Fibroblast of lung (primary cell): ENCODE measurements around the gene CA4.

Source experiments
- EZH2 ChIP-seq: IDR thresholded peaks from 2 replicates; pipeline ENCODE4 v1.5.1; 2012; ENCODE audit warnings: low read length, control low read depth, mild to moderate bottlenecking; ENCODE audit errors: missing control alignments
- TF ChIP-seq, protein P1 (sequence below), 2 donors: IDR thresholded peaks in 1 of 2; conservative IDR thresholded peaks in 1 of 2; 1 replicate in 1 of 2; 2 replicates in 1 of 2; pipeline ENCODE4 v1.5.1; 2011 to 2012; ENCODE audit warnings: low read length in 2 of 2, control low read depth in 1 of 2, inconsistent platforms in 1 of 2, low read depth in 1 of 2, mild to moderate bottlenecking in 1 of 2

DNA sequence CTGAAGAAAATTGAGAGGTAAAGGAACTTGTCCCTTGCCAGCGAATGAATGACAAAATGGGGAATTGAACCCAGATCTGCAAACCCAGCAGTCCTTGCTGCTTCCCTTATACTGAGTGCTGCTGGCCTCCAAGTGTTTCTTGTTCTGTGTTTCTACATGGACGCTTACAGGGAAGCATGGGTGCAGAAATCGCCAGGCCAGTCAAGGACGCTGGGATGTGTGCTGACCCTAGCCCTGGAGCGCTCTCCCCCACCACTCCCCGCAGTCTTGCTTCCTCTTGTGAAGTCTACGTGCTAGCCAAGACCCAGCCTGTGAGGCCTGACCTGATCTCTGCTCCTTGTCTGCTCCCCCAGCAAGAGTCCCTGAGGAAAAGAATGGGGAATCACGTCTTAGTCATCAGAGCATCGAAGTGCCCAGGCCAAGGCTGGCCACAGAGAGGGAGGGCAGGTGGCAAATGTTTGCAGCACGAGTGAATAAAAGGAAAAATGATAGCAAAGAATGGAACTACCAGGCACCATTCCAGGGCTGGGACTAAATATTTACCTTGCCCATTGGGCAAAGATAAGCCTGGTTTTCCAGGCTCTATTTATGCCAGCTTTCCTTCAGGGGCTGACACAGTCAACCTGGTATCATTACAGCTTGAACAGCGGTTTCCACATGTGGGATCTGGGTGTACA is 17.4 kb downstream of the CA4 start:
- TF ChIP-seq, protein P1, sequence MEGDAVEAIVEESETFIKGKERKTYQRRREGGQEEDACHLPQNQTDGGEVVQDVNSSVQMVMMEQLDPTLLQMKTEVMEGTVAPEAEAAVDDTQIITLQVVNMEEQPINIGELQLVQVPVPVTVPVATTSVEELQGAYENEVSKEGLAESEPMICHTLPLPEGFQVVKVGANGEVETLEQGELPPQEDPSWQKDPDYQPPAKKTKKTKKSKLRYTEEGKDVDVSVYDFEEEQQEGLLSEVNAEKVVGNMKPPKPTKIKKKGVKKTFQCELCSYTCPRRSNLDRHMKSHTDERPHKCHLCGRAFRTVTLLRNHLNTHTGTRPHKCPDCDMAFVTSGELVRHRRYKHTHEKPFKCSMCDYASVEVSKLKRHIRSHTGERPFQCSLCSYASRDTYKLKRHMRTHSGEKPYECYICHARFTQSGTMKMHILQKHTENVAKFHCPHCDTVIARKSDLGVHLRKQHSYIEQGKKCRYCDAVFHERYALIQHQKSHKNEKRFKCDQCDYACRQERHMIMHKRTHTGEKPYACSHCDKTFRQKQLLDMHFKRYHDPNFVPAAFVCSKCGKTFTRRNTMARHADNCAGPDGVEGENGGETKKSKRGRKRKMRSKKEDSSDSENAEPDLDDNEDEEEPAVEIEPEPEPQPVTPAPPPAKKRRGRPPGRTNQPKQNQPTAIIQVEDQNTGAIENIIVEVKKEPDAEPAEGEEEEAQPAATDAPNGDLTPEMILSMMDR (conservative IDR thresholded peaks at IDR 0.05 in 1 of 2, IDR thresholded peaks at IDR 0.05 in 1 of 2; ENCODE audit: low read depth in 1 of 2, low read length in 2 of 2), result no peak
- no peak for TF ChIP-seq EZH2
